HG03095 (cell line): ENCODE results near the gene C6orf47.

Experiments
- ATAC-seq: cut with Tn5 transposase; IDR thresholded peaks from one replicate; pipeline ENCODE4 v1.9.1; 2021; ENCODE audit warnings: moderate library complexity; ENCODE audit not compliant: unreplicated experiment

Gene C6orf47

GRCh38 chr6:31615748-31616147 lies 44.8 kb downstream of the C6orf47 start:
- no peak for ATAC-seq

- ATAC-seq = no peak
Observed at GRCh38 chr6:31614684-31615578, 45.6 kb downstream of the C6orf47 start, which contains the start of gene AIF1. Gene AIF1, plus strand, starts transcription at chr6:31615234. Its CDS starts 96 bp downstream, at chr6:31615330.

- ATAC-seq = no peak
Observed at GRCh38 chr6:31614075-31614619, 46.4 kb downstream of the C6orf47 start.

GRCh38 chr6:31610968-31611367 lies 49.6 kb downstream of the C6orf47 start:
- no peak for ATAC-seq

GRCh38 chr6:31609519-31610406 lies 50.8 kb downstream of the C6orf47 start:
- no peak for ATAC-seq
